Adrenal gland (tissue), 19 donors: Measurements from ENCODE around the gene UPK2. TPM values are rescaled to one million over a fixed set of nuclear protein-coding genes. Genes with fewer than 3 reads are reported as not detected.

Experiments
- DNase-seq, 7 donors: peaks; one replicate each; pipeline ENCODE4 v3.0.0-alpha.2; 2019 to 2020
- H3K27ac ChIP-seq, 5 donors: fragments of 200-600 bp; sonication (generic) in 4 of 5; 1 replicate in 3 of 5; 2 replicates in 2 of 5; pipeline versions ENCODE4 v1.5.1 to v1.8.0; 2016 to 2020; ENCODE audit warnings: mild to moderate bottlenecking in 1 of 5
- H3K27me3 ChIP-seq: fragments of 200-600 bp; 2 replicates; pipeline ENCODE4 v1.8.0; 2021
- H3K36me3 ChIP-seq, 2 donors: fragments of 200-600 bp; replicated peaks in 1 of 2; 1 replicate in 1 of 2; 2 replicates in 1 of 2; pipeline versions ENCODE4 v1.5.1 to v1.8.0; 2018 to 2022
- H3K4me1 ChIP-seq, 2 donors: fragments of 200-600 bp; replicated peaks in 1 of 2; 1 replicate in 1 of 2; 2 replicates in 1 of 2; pipeline versions ENCODE4 v1.5.1 to v1.8.0; 2018 to 2021
- H3K4me3 ChIP-seq, 4 donors: fragments of 200-600 bp; sonication (generic) in 3 of 4; one replicate each; pipeline ENCODE4 v1.5.1; 2016 to 2018
- H3K9me3 ChIP-seq, 3 donors: fragments of 200-600 bp; sonication (generic) in 1 of 3; replicated peaks in 1 of 3; 1 replicate in 2 of 3; 2 replicates in 1 of 3; pipeline versions ENCODE4 v1.5.1 to v1.8.0; 2016 to 2021
- CTCF ChIP-seq, 6 experiments: fragments of 450-650 bp in 4 of 6; fragments of 200-600 bp in 2 of 6; sonication (generic) in 1 of 6; IDR thresholded peaks; 1 replicate in 5 of 6; 2 replicates in 1 of 6; pipeline versions ENCODE4 v1.5.1 to v1.8.0; 2016 to 2021; ENCODE audit warnings: antibody characterized with exemption in 6 of 6, mild to moderate bottlenecking in 2 of 6, moderate library complexity in 1 of 6
- POLR2A ChIP-seq, 2 donors: fragments of 450-650 bp; IDR thresholded peaks; one replicate each; pipeline ENCODE4 v1.6.1; 2017; ENCODE audit warnings: antibody characterized with exemption in 2 of 2, mild to moderate bottlenecking in 2 of 2, moderate library complexity in 1 of 2
- WGBS, 4 donors: extraction: QIAGEN DNeasy Blood & Tissue Kit in 2 of 4; methylation state at CpG; one replicate each; pipeline versions ENCODE4 v1.1.5 to v1.1.7; 2013 to 2017; 5-methylcytosine and 5-hydroxymethylcytosine counted together
- intact Hi-C, 2 donors: fragments of 100-400 bp; cut with DNase I; formaldehyde crosslinking; loops; one replicate each; pipeline versions ENCODE4 v1.14.1 to v1.15.0; 2022 to 2023
- long read RNA-seq, 10 donors: library from polyadenylated mRNA in 3 of 10; unstranded in 2 of 10; stranded (forward) in 1 of 10; transcript quantifications; one replicate each; pipeline ENCODE4 v2.0.0 and lab custom pipeline, GENCODE V29; 2021 to 2026
- polyA plus RNA-seq, 3 donors: library from polyadenylated mRNA; stranded (reverse); fragments of 200-250 nt in 2 of 3; fragments of 350-450 nt in 1 of 3; fragmentation: Illumina TruSeq in 1 of 3; extraction: RNeasy Lipid Tissue Mini Kit (QIAGEN cat#74804) in 1 of 3; gene quantifications; one replicate each; pipeline ENCODE4 v1.2.3, GENCODE V29; 2013 to 2014
- total RNA-seq, 9 donors: library from RNA; depleted of rRNA in 4 of 9; stranded (reverse); fragments of >200 nt in 4 of 9; fragments of 120-200 nt in 1 of 9; fragmentation: NEBNext Ultra II Directional in 1 of 9; extraction: Animal tissue kit (Norgen Biotek cat#: 25700) in 1 of 9; gene quantifications; one replicate each; pipeline versions ENCODE4 v1.1.0 to v1.2.4, GENCODE V29; 2013 to 2023
- donor health status: healthy with polysubstance abuse.
- donor health status: Bipolar disorder and iron deficiency.
- donor health status: DM: yes; HTN: yes; CAD: no.
- donor health status: DM: no; HTN: no; CAD: no.
- donor health status: DM: no; HTN: no; CAD: no.
- donor health status: DM: yes; HTN: yes; CAD: no.

UPK2 gene
- under 1 TPM in 1 of 9 donors, not detected in 8; 0.39 TPM for total RNA-seq
- polyA plus RNA-seq: 1 to 10 TPM in 1 of 3 donors, under 1 TPM in 1, not detected in 1; 0.64 to 1.0 TPM
- long read RNA-seq, donor 1: 0 reads
- long read RNA-seq, donor 2: 0 reads
- long read RNA-seq, donor 3: 0 reads
- long read RNA-seq, donor 4, partial matches to known transcripts: 0 of 2 reads
- long read RNA-seq, donor 4, other reads (novel, unspliced or antisense): 2 of 2 reads
- long read RNA-seq, donor 5, partial matches to known transcripts: 0 of 1 reads
- long read RNA-seq, donor 5, other reads (novel, unspliced or antisense): 1 of 1 reads
- long read RNA-seq, donor 6: 0 reads
- long read RNA-seq, donor 7: 0 reads
- long read RNA-seq, donor 8: 0 reads
- long read RNA-seq, donor 9: 0 reads
- long read RNA-seq, donor 10, partial matches to known transcripts: 2,699 of 2,825 reads
- long read RNA-seq, donor 10, other reads (novel, unspliced or antisense): 126 of 2,825 reads

- TF ChIP-seq POLR2A (IDR thresholded peaks at IDR 0.05) (no peak), CTCF (IDR thresholded peaks at IDR 0.05) (peak; percentile 91 to 99 (median 97))
- Histone ChIP-seq H3K36me3 (no peaks in the 10 kb centered on the region), H3K4me1 (no peaks in the 10 kb centered on the region), H3K4me3 (no peak within 1 kb of the TSS), H3K9me3 (no peaks in the 10 kb centered on the region), H3K27me3 (no peaks in the 10 kb centered on the region), H3K27ac (no peak within 1 kb of the TSS)
- intact Hi-C loops: loop anchor here (5.0 kb wide), 1 partner anchor 269 kb away; no protein-coding TSS in a partner anchor
- whole genome bisulfite sequencing, 4 donors: 0 to 7% (median 4%) methylated on average over 3 to 7 of the region's 7 CpGs
- peak; percentile 87 to 96 (median 93) for DNase-seq
Measured at GRCh38 chr11:118956094-118956846, at the start of gene UPK2. Gene UPK2 (plus strand): TSS chr11:118956298. CDS start chr11:118956351, 53 bp downstream.

- peak; percentile 83 to 96 (median 89) for DNase-seq
- 42 to 53% (median 49%) methylated on average over 18 to 24 of the region's 24 CpGs for WGBS, 4 donors
- intact Hi-C loops: loop anchor here in 1 of 2 donors (10.0 kb wide), 1 partner anchor 113 kb away; the partner anchor contains the start of gene DDX6
- H3K4me1 ChIP-seq: peaks cover 36 to 49% of the 10 kb centered on the region in 2 donors
- H3K27me3 ChIP-seq: no peaks in the 10 kb centered on the region
- H3K9me3 ChIP-seq: no peaks in the 10 kb centered on the region
- TF ChIP-seq CTCF (IDR thresholded peaks at IDR 0.05): peak; percentile 82 to 99 (median 96)
- peak in 1 of 2 donors; percentile 15 for TF ChIP-seq POLR2A (IDR thresholded peaks at IDR 0.05)
- peak overlapping the region in 4 of 5 donors; percentile 15 to 98 (median 65) for H3K27ac ChIP-seq
- H3K36me3 ChIP-seq: peaks cover 0 to 52% of the 10 kb centered on the region in 2 donors
- no peak overlapping the region for H3K4me3 ChIP-seq
Measured at GRCh38 chr11:118907051-118908042, 48.8 kb upstream of the UPK2 start.

- TF ChIP-seq POLR2A (IDR thresholded peaks at IDR 0.05): no peak
- no peak for TF ChIP-seq CTCF (IDR thresholded peaks at IDR 0.05)
- peaks cover 0 to 43% of the 10 kb centered on the region in 2 donors for H3K36me3 ChIP-seq
- intact Hi-C loops: loop anchor here in 1 of 2 donors (10.0 kb wide), 1 partner anchor 113 kb away; the partner anchor contains the start of gene DDX6
- H3K4me1 ChIP-seq: peaks cover 46 to 59% of the 10 kb centered on the region in 2 donors
- no peaks in the 10 kb centered on the region for H3K27me3 ChIP-seq
- no peak overlapping the region for H3K4me3 ChIP-seq
- H3K9me3 ChIP-seq: no peaks in the 10 kb centered on the region
- 71 to 89% (median 76%) methylated on average over 9 to 13 of the region's 13 CpGs for WGBS, 4 donors
- peak overlapping the region in 3 of 5 donors; percentile 55 to 98 (median 97) for H3K27ac ChIP-seq
- peak in 1 of 7 donors; percentile 39 for DNase-seq
Measured at GRCh38 chr11:118908264-118908663, 47.8 kb upstream of the UPK2 start.
